Subcutaneous abdominal adipose tissue (tissue), 5 donors: ENCODE data around the gene PLA2G2C.

Experiments
- H3K27ac ChIP-seq: one replicate; pipeline ENCODE4 v1.7.0; 2013; ENCODE audit warnings: low read depth, mild to moderate bottlenecking, inconsistent platforms, low read length, moderate library complexity
- H3K27me3 ChIP-seq, 5 donors: one replicate each; pipeline ENCODE4 v1.7.0; 2013; ENCODE audit warnings: low read length in 5 of 5, inconsistent platforms in 1 of 5; ENCODE audit not compliant: control insufficient read depth in 5 of 5, insufficient read depth in 4 of 5
- H3K36me3 ChIP-seq, 5 donors: one replicate each; pipeline ENCODE4 v1.7.0; 2013; ENCODE audit warnings: low read length in 5 of 5; ENCODE audit not compliant: control insufficient read depth in 5 of 5, insufficient read depth in 5 of 5
- H3K4me1 ChIP-seq, 5 donors: one replicate each; pipeline ENCODE4 v1.7.0; 2013; ENCODE audit warnings: low read length in 5 of 5, mild to moderate bottlenecking in 3 of 5, moderate library complexity in 1 of 5; ENCODE audit not compliant: control insufficient read depth in 5 of 5, insufficient read depth in 5 of 5
- H3K4me3 ChIP-seq, 5 donors: one replicate each; pipeline ENCODE4 v1.7.0; 2013; ENCODE audit warnings: low read length in 5 of 5, low read depth in 1 of 5
- H3K9ac ChIP-seq, 5 donors: one replicate each; pipeline ENCODE4 v1.7.0; 2013; ENCODE audit warnings: low read length in 5 of 5, mild to moderate bottlenecking in 4 of 5, moderate library complexity in 3 of 5
- H3K9me3 ChIP-seq, 5 donors: one replicate each; pipeline ENCODE4 v1.7.0; 2013; ENCODE audit warnings: low read length in 5 of 5; ENCODE audit not compliant: control insufficient read depth in 5 of 5
- donor health status: healthy.
- donor health status: healthy.
- donor health status: healthy.
- donor health status: healthy.
- donor health status: healthy.

The PLA2G2C gene

GRCh38 chr1:20187813-20188454 is 1.6 kb upstream of the PLA2G2C start:
- no peak overlapping the region for H3K4me3 ChIP-seq
- H3K9me3 ChIP-seq = no peaks in the 10 kb centered on the region
- no peak overlapping the region for H3K27ac ChIP-seq
- H3K9ac ChIP-seq = no peak overlapping the region
- H3K4me1 ChIP-seq = peaks cover 1 to 26% (median 20%) of the 10 kb centered on the region in 5 donors
- H3K27me3 ChIP-seq = peaks cover 12 to 51% (median 28%) of the 10 kb centered on the region in 5 donors
- no peaks in the 10 kb centered on the region for H3K36me3 ChIP-seq

GRCh38 chr1:20187103-20187812 is 940 bp upstream of the PLA2G2C start:
- no peaks in the 10 kb centered on the region for H3K9me3 ChIP-seq
- H3K4me3 ChIP-seq = no peak overlapping the region

GRCh38 chr1:20184997-20185833 is 1.1 kb downstream of the PLA2G2C start:
- H3K9ac ChIP-seq = no peak overlapping the region
- no peak overlapping the region for H3K27ac ChIP-seq
- peak overlapping the region in 1 of 5 donors; percentile 39 for H3K4me3 ChIP-seq
- no peaks in the 10 kb centered on the region for H3K9me3 ChIP-seq
- peaks cover 1 to 19% (median 12%) of the 10 kb centered on the region in 5 donors for H3K4me1 ChIP-seq
- H3K27me3 ChIP-seq = peaks cover 12 to 53% (median 29%) of the 10 kb centered on the region in 5 donors
- H3K36me3 ChIP-seq = no peaks in the 10 kb centered on the region

More at GRCh38 chr1:20187103-20187812, 940 bp upstream of the PLA2G2C start:
- Histone ChIP-seq H3K36me3 (no peaks in the 10 kb centered on the region), H3K4me1 (peaks cover 1 to 21% (median 16%) of the 10 kb centered on the region in 5 donors), H3K9ac (no peak overlapping the region), H3K27ac (no peak overlapping the region), H3K27me3 (peaks cover 12 to 46% (median 25%) of the 10 kb centered on the region in 5 donors)

- no peak overlapping the region for H3K27ac ChIP-seq
- peaks cover 1 to 19% (median 12%) of the 10 kb centered on the region in 5 donors for H3K4me1 ChIP-seq
- H3K9ac ChIP-seq = no peak overlapping the region
- no peak overlapping the region for H3K4me3 ChIP-seq
- H3K36me3 ChIP-seq = no peaks in the 10 kb centered on the region
- H3K27me3 ChIP-seq = peaks cover 12 to 53% (median 28%) of the 10 kb centered on the region in 5 donors
- peaks cover 0 to 5% (median 3%) of the 10 kb centered on the region in 5 donors for H3K9me3 ChIP-seq
Observed at GRCh38 chr1:20184481-20184900, 1.8 kb downstream of the PLA2G2C start.

GRCh38 chr1:20183616-20184271 is 2.6 kb downstream of the PLA2G2C start:
- Histone ChIP-seq H3K27me3 (peaks cover 12 to 49% (median 26%) of the 10 kb centered on the region in 5 donors), H3K9me3 (peaks cover 0 to 6% (median 5%) of the 10 kb centered on the region in 5 donors), H3K27ac (no peak overlapping the region), H3K9ac (no peak overlapping the region), H3K4me3 (no peak overlapping the region), H3K4me1 (peaks cover 1 to 19% (median 12%) of the 10 kb centered on the region in 5 donors), H3K36me3 (no peaks in the 10 kb centered on the region)

GRCh38 chr1:20183035-20183434 is 3.3 kb downstream of the PLA2G2C start:
- Histone ChIP-seq H3K9ac (no peak overlapping the region), H3K4me3 (no peak overlapping the region), H3K4me1 (peaks cover 1 to 19% (median 12%) of the 10 kb centered on the region in 5 donors), H3K9me3 (peaks cover 0 to 6% (median 5%) of the 10 kb centered on the region in 5 donors), H3K36me3 (no peaks in the 10 kb centered on the region), H3K27me3 (peaks cover 12 to 46% (median 23%) of the 10 kb centered on the region in 5 donors), H3K27ac (no peak overlapping the region)

- Histone ChIP-seq H3K9ac (no peak overlapping the region), H3K4me1 (peaks cover 1 to 19% (median 12%) of the 10 kb centered on the region in 5 donors), H3K27me3 (peaks cover 12 to 41% (median 23%) of the 10 kb centered on the region in 5 donors), H3K36me3 (no peaks in the 10 kb centered on the region), H3K27ac (no peak overlapping the region), H3K4me3 (no peak overlapping the region), H3K9me3 (peaks cover 0 to 6% (median 5%) of the 10 kb centered on the region in 5 donors)
Observed at GRCh38 chr1:20182415-20182814, 3.9 kb downstream of the PLA2G2C start.

GRCh38 chr1:20180844-20181207 is 5.5 kb downstream of the PLA2G2C start:
- H3K27me3 ChIP-seq = peaks cover 6 to 28% (median 13%) of the 10 kb centered on the region in 5 donors
- H3K36me3 ChIP-seq = no peaks in the 10 kb centered on the region
- peaks cover 0 to 6% (median 5%) of the 10 kb centered on the region in 5 donors for H3K9me3 ChIP-seq
- H3K4me1 ChIP-seq = peaks cover 0 to 9% (median 5%) of the 10 kb centered on the region in 5 donors
- H3K4me3 ChIP-seq = no peak overlapping the region
- no peak overlapping the region for H3K9ac ChIP-seq
- no peak overlapping the region for H3K27ac ChIP-seq

GRCh38 chr1:20180129-20180843 is 6.0 kb downstream of the PLA2G2C start:
- peaks cover 2 to 24% (median 10%) of the 10 kb centered on the region in 5 donors for H3K27me3 ChIP-seq
- H3K27ac ChIP-seq = no peak overlapping the region
- H3K9me3 ChIP-seq = peaks cover 0 to 6% (median 5%) of the 10 kb centered on the region in 5 donors
- H3K36me3 ChIP-seq = no peaks in the 10 kb centered on the region
- H3K4me1 ChIP-seq = peaks cover 0 to 7% (median 1%) of the 10 kb centered on the region in 5 donors
- no peak overlapping the region for H3K9ac ChIP-seq
- no peak overlapping the region for H3K4me3 ChIP-seq
